ENCODE data around the gene GRPR. TPM values are rescaled to one million over a fixed set of nuclear protein-coding genes. Genes with fewer than 3 reads are reported as not detected.

GRPR gene
- total and polyA plus RNA-seq, 2 of the 13 experiments (the other 11 are each of a cell fraction or from before 2014, with no cell fraction given), result 0.04 to 0.05 TPM

- TF ChIP-seq HMGXB3 (CRISPR knock-in tag; IDR thresholded peaks at IDR 0.05; ENCODE audit: borderline replicate concordance), result no peak
These were observed 49.0 kb downstream of the GRPR start (continued) for GRCh38 chrX:16172391-16172790.

- WGBS (ENCODE audit: low lambda C conversion rate), result 0% methylated on average over 2 of the region's 3 CpGs
- FAIRE-seq (no peak), ATAC-seq (no peak), DNase-seq (ENCODE audit: low spot score) (no peak)
- Histone ChIP-seq H3K27me3 (ENCODE audit: control insufficient read depth in 1 of 2, insufficient read depth in 2 of 2, low read length in 2 of 2) (no peaks in the 10 kb centered on the region; a peak in 1 of 5 replicates), H3K36me3 (replicated peaks in 1 of 2; ENCODE audit: control insufficient read depth in 1 of 2, insufficient read depth in 2 of 2, low read length in 2 of 2) (no peaks in the 10 kb centered on the region), H3K9ac (ENCODE audit: insufficient read depth, low read depth, low read length) (no peak overlapping the region), H3K27ac (ENCODE audit: extremely low read length, insufficient read depth, low read length) (no peak overlapping the region), H4K20me1 (ENCODE audit: insufficient read depth, low read length) (no peaks in the 10 kb centered on the region), H3K79me2 (ENCODE audit: insufficient read depth, low read length) (no peaks in the 10 kb centered on the region), H2AFZ (ENCODE audit: low read length) (no peak overlapping the region), H3K4me1 (ENCODE audit: insufficient read depth, low read length) (no peaks in the 10 kb centered on the region), H3K9me3 (ENCODE audit: low read length) (no peaks in the 10 kb centered on the region), H3K4me3 (replicated peaks in 1 of 3; ENCODE audit: insufficient read depth in 1 of 3, low read depth in 2 of 3, low read length in 3 of 3) (no peak overlapping the region), H3K4me2 (ENCODE audit: low read depth, low read length) (no peak overlapping the region)
- ChIA-PET CTCF (ENCODE audit: low intra/inter-chr PET ratio, low total read pairs) (no interaction called here), POLR2A (no interaction called here)
- in situ Hi-C loops (cut with HindIII; ENCODE audit: extremely low pct_ligation_motif_present, low pct_unique_long_range_greater_than_20kb), result no loop called here
- intact Hi-C loops (cut with micrococcal nuclease; ENCODE audit: unreplicated experiment), result no loop called here
- BruUV-seq (replicated peaks), result no TSS peak
- no peak for TF ChIP-seq NCOA5 (CRISPR knock-in tag; IDR thresholded peaks at IDR 0.05)
- TF ChIP-seq BRD4 (CRISPR knock-in tag; IDR thresholded peaks at IDR 0.05), result no peak
- no peak for TF ChIP-seq ZNF468 (CRISPR knock-in tag; IDR thresholded peaks at IDR 0.05)
- no peak for TF ChIP-seq ZNF33A (CRISPR knock-in tag; IDR thresholded peaks at IDR 0.05; ENCODE audit: borderline replicate concordance)
- TF ChIP-seq ZGPAT (CRISPR knock-in tag; IDR thresholded peaks at IDR 0.05), result no peak
- TF ChIP-seq ZNF496 (CRISPR knock-in tag; IDR thresholded peaks at IDR 0.05; ENCODE audit: insufficient replicate concordance), result no peak
- no peak for TF ChIP-seq ZNF550 (CRISPR knock-in tag; IDR thresholded peaks at IDR 0.05; ENCODE audit: borderline replicate concordance)
- no peak for TF ChIP-seq ZNF547 (CRISPR knock-in tag; IDR thresholded peaks at IDR 0.05)
- no peak for TF ChIP-seq SNRNP70 (IDR thresholded peaks at IDR 0.05; ENCODE audit: low read depth, low read length)
- no peak for TF ChIP-seq KLF13 (CRISPR knock-in tag; IDR thresholded peaks at IDR 0.05)
- TF ChIP-seq ELF4 (CRISPR knock-in tag; IDR thresholded peaks at IDR 0.05; ENCODE audit: borderline replicate concordance), result no peak
- no peak for TF ChIP-seq TBX3 (IDR thresholded peaks at IDR 0.05; ENCODE audit: borderline replicate concordance)
- no peak for TF ChIP-seq IRF2 (CRISPR knock-in tag; IDR thresholded peaks at IDR 0.05)
- TF ChIP-seq BCL6 (CRISPR knock-in tag; IDR thresholded peaks at IDR 0.05), result no peak
- TF ChIP-seq PLSCR1 (CRISPR knock-in tag; IDR thresholded peaks at IDR 0.05; ENCODE audit: borderline replicate concordance), result no peak
These were observed 52.1 kb downstream of the GRPR start for GRCh38 chrX:16175329-16176061.

Measured in HepG2 (cell line).